Panc1 (cell line): ENCODE results near the gene ARID4B.

ENCODE experiments used
- POLR2AphosphoS5 ChIP-seq: IDR thresholded peaks from 2 replicates; pipeline ENCODE4 v1.6.1; 2012; ENCODE audit warnings: mild to moderate bottlenecking, low read depth, low read length, moderate library complexity
- SIN3A ChIP-seq: IDR thresholded peaks from 2 replicates; pipeline ENCODE4 v1.6.1; 2012; ENCODE audit warnings: low read depth, mild to moderate bottlenecking, low read length, moderate library complexity, borderline replicate concordance; ENCODE audit not compliant: insufficient read depth
- TF ChIP-seq, protein P1 (sequence below): fragments of 450-650 bp; IDR thresholded peaks from 2 replicates; pipeline ENCODE4 v1.5.1; 2017; ENCODE audit warnings: mild to moderate bottlenecking

- TF ChIP-seq, protein P1, sequence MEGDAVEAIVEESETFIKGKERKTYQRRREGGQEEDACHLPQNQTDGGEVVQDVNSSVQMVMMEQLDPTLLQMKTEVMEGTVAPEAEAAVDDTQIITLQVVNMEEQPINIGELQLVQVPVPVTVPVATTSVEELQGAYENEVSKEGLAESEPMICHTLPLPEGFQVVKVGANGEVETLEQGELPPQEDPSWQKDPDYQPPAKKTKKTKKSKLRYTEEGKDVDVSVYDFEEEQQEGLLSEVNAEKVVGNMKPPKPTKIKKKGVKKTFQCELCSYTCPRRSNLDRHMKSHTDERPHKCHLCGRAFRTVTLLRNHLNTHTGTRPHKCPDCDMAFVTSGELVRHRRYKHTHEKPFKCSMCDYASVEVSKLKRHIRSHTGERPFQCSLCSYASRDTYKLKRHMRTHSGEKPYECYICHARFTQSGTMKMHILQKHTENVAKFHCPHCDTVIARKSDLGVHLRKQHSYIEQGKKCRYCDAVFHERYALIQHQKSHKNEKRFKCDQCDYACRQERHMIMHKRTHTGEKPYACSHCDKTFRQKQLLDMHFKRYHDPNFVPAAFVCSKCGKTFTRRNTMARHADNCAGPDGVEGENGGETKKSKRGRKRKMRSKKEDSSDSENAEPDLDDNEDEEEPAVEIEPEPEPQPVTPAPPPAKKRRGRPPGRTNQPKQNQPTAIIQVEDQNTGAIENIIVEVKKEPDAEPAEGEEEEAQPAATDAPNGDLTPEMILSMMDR, result no peak
- no peak for TF ChIP-seq POLR2AphosphoS5
- TF ChIP-seq SIN3A, result no peak
These were observed 32.1 kb downstream of the ARID4B start for GRCh38 chr1:235295902-235296350.
